MM.1S (cell line): ENCODE results near the gene NEK11.

Source experiments
- DNase-seq: peaks from one replicate; pipeline ENCODE4 v3.0.0-alpha.2; 2015
- H2AFZ ChIP-seq: fragments of 300-600 bp; sonication (generic); 2 replicates; pipeline ENCODE4 v1.6.0; 2016; ENCODE audit warnings: antibody characterized with exemption, low read length
- H3F3A ChIP-seq: fragments of 300-600 bp; sonication (generic); 2 replicates; pipeline ENCODE4 v1.6.1; 2016; ENCODE audit warnings: mild to moderate bottlenecking, antibody characterized with exemption, low read length, moderate library complexity, mixed read lengths; ENCODE audit not compliant: insufficient read depth
- H3K27ac ChIP-seq: fragments of 300-600 bp; sonication (generic); 2 replicates; pipeline ENCODE4 v1.5.1; 2016; ENCODE audit warnings: mild to moderate bottlenecking, low read length
- H3K27me3 ChIP-seq: fragments of 300-600 bp; sonication (generic); replicated peaks from 2 replicates; pipeline ENCODE4 v1.6.0; 2016; ENCODE audit warnings: low read length; ENCODE audit not compliant: insufficient read depth
- H3K36me3 ChIP-seq: fragments of 300-600 bp; sonication (generic); replicated peaks from 2 replicates; pipeline ENCODE4 v1.6.1; 2016; ENCODE audit warnings: mild to moderate bottlenecking, low read length, mixed read lengths; ENCODE audit not compliant: insufficient read depth
- H3K4me1 ChIP-seq: fragments of 300-600 bp; sonication (generic); 2 replicates; pipeline ENCODE4 v1.6.1; 2016; ENCODE audit warnings: low read length, mixed read lengths
- H3K4me2 ChIP-seq: fragments of 300-600 bp; sonication (generic); 2 replicates; pipeline ENCODE4 v1.6.0; 2016; ENCODE audit warnings: low read depth, low read length
- H3K4me3 ChIP-seq: fragments of 300-600 bp; sonication (generic); 2 replicates; pipeline ENCODE4 v1.5.1; 2016; ENCODE audit warnings: low read length, mixed read lengths
- H3K79me2 ChIP-seq: fragments of 300-600 bp; sonication (generic); 2 replicates; pipeline ENCODE4 v1.6.1; 2016; ENCODE audit warnings: mixed run types, low read length, mixed read lengths
- H3K9ac ChIP-seq: fragments of 300-600 bp; sonication (generic); 2 replicates; pipeline ENCODE4 v1.6.1; 2016; ENCODE audit warnings: low read length, mixed read lengths
- H3K9me2 ChIP-seq: fragments of 300-600 bp; sonication (generic); replicated peaks from 2 replicates; pipeline ENCODE4 v1.6.1; 2016; ENCODE audit warnings: mild to moderate bottlenecking, low read length, mixed read lengths; ENCODE audit not compliant: insufficient read depth
- H3K9me3 ChIP-seq: fragments of 300-600 bp; sonication (generic); replicated peaks from 2 replicates; pipeline ENCODE4 v1.6.1; 2016; ENCODE audit warnings: mild to moderate bottlenecking, low read length, mixed read lengths; ENCODE audit not compliant: insufficient read depth
- H4K20me1 ChIP-seq: fragments of 300-600 bp; sonication (generic); 2 replicates; pipeline ENCODE4 v1.6.1; 2016; ENCODE audit warnings: mild to moderate bottlenecking, low read length, moderate library complexity, mixed read lengths; ENCODE audit not compliant: insufficient read depth
- CTCF ChIP-seq: fragments of 300-600 bp; sonication (generic); IDR thresholded peaks from 2 replicates; pipeline ENCODE4 v1.5.1; 2016; ENCODE audit warnings: antibody characterized with exemption, low read length, mixed read lengths
- EZH2 ChIP-seq: fragments of 300-600 bp; sonication (generic); optimal IDR thresholded peaks from 2 replicates; pipeline ENCODE3; 2017; ENCODE audit warnings: low read depth, mild to moderate bottlenecking, antibody characterized with exemption, low read length, mixed read lengths
- EZH2phosphoT487 ChIP-seq: fragments of 300-600 bp; sonication (generic); IDR thresholded peaks from 2 replicates; pipeline ENCODE4 v1.6.1; 2018; ENCODE audit warnings: antibody characterized with exemption, low read length

The NEK11 gene

GRCh38 chr3:131390331-131390730, 363.7 kb downstream of the NEK11 start:
- Histone ChIP-seq H3K79me2 (no peaks in the 10 kb centered on the region), H4K20me1 (no peaks in the 10 kb centered on the region), H3K36me3 (no peaks in the 10 kb centered on the region), H3K9me3 (no peaks in the 10 kb centered on the region), H3K27me3 (no peaks in the 10 kb centered on the region), H3K4me1 (peaks cover 14% of the 10 kb centered on the region), H3F3A (0 out of 2 replicates have a peak, but pooled peaks cover 11% of the 10 kb centered on the region), H3K4me2 (no peak overlapping the region), H3K9me2 (no peaks in the 10 kb centered on the region), H2AFZ (no peak overlapping the region), H3K4me3 (no peak overlapping the region), H3K27ac (no peak overlapping the region), H3K9ac (no peak overlapping the region)
- TF ChIP-seq EZH2phosphoT487 (no peak), EZH2 (no peak), CTCF (no peak)
- no peak for DNase-seq

- H3K9me3 ChIP-seq: no peaks in the 10 kb centered on the region
- no peaks in the 10 kb centered on the region for H3F3A ChIP-seq
- H3K36me3 ChIP-seq: no peaks in the 10 kb centered on the region
- TF ChIP-seq EZH2 (no peak), CTCF (no peak)
- no peak overlapping the region for H3K27ac ChIP-seq
- H3K4me3 ChIP-seq: no peak overlapping the region
- H3K4me2 ChIP-seq: no peak overlapping the region
- H3K9me2 ChIP-seq: no peaks in the 10 kb centered on the region; the same call in 1 of the 2 replicates
- H2AFZ ChIP-seq: no peak overlapping the region
- H4K20me1 ChIP-seq: no peaks in the 10 kb centered on the region
- no peak for DNase-seq
- no peaks in the 10 kb centered on the region for H3K27me3 ChIP-seq
- H3K79me2 ChIP-seq: no peaks in the 10 kb centered on the region
- H3K4me1 ChIP-seq: no peaks in the 10 kb centered on the region
- H3K9ac ChIP-seq: no peak overlapping the region
Measured at GRCh38 chr3:131393051-131393450, 366.4 kb downstream of the NEK11 start.

- no peaks in the 10 kb centered on the region for H4K20me1 ChIP-seq
Measured at GRCh38 chr3:131393868-131394267, 367.2 kb downstream of the NEK11 start.

More at GRCh38 chr3:131393868-131394267, 367.2 kb downstream of the NEK11 start:
- no peaks in the 10 kb centered on the region for H3K4me1 ChIP-seq
- no peak for DNase-seq
- H3K9ac ChIP-seq: no peak overlapping the region
- H2AFZ ChIP-seq: no peak overlapping the region
- H3K36me3 ChIP-seq: no peaks in the 10 kb centered on the region
- no peak for TF ChIP-seq EZH2
- TF ChIP-seq EZH2phosphoT487: no peak
- TF ChIP-seq CTCF: no peak
- no peaks in the 10 kb centered on the region; the same call in 1 of the 2 replicates for H3K9me2 ChIP-seq
- no peak overlapping the region for H3K27ac ChIP-seq
- H3K9me3 ChIP-seq: no peaks in the 10 kb centered on the region
- H3K4me2 ChIP-seq: no peak overlapping the region
- H3K4me3 ChIP-seq: no peak overlapping the region
- H3F3A ChIP-seq: no peaks in the 10 kb centered on the region
- H3K79me2 ChIP-seq: no peaks in the 10 kb centered on the region
- H3K27me3 ChIP-seq: no peaks in the 10 kb centered on the region
